Activated CD8-positive, alpha-beta memory T cell treated with anti-CD3 and anti-CD28 coated beads for 24 hours (primary cell): ENCODE results near the gene PRR27.
"Not testable (repeated sequence)": the region's sequence is repeated elsewhere in the genome, so short reads cannot be mapped to it uniquely, and the experiment has no call there.

ENCODE experiments used
- DNase-seq: peaks from one replicate; pipeline ENCODE4 v3.0.0-alpha.2; 2020

PRR27 gene

GRCh38 chr4:70212752-70213151 is 58.7 kb downstream of the PRR27 start:
- not testable (repeated sequence) for DNase-seq
